ENCODE measurements around the gene GLB1L3. TPM values are rescaled to one million over a fixed set of nuclear protein-coding genes. Genes with fewer than 3 reads are reported as not detected.

The GLB1L3 gene
- polyA plus RNA-seq, 1 experiment = not detected

DNA sequence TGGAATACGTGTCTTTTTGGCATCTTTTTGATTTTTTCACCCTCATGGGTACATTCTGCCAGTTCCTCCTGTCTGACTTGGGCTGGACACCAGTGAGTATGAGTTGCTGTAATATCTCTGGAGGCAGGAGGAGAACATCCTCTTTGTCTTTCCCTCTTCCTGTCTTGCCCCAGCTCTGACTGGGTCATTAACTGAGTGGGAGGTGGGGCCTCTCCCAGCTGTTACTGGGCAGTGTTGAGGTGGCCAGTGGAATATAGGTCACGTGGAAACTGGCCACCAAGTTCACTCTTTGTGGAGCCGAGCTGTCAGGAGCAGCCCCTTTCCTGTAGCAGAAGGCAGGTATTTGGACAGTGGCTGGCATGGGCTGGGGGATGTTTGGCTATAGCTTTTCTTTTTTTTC lies 57.8 kb downstream of the GLB1L3 start:
- Histone ChIP-seq H3K36me3 (ENCODE audit: control insufficient read depth, insufficient read depth, low read length) (no peaks in the 10 kb centered on the region), H3K27me3 (ENCODE audit: control insufficient read depth, insufficient read depth, low read length) (peaks cover 5% of the 10 kb centered on the region), H3K4me3 (ENCODE audit: low read depth, low read length) (no peak overlapping the region)
- no peak for DNase-seq (ENCODE audit: low read depth)
- TF ChIP-seq, protein P1, sequence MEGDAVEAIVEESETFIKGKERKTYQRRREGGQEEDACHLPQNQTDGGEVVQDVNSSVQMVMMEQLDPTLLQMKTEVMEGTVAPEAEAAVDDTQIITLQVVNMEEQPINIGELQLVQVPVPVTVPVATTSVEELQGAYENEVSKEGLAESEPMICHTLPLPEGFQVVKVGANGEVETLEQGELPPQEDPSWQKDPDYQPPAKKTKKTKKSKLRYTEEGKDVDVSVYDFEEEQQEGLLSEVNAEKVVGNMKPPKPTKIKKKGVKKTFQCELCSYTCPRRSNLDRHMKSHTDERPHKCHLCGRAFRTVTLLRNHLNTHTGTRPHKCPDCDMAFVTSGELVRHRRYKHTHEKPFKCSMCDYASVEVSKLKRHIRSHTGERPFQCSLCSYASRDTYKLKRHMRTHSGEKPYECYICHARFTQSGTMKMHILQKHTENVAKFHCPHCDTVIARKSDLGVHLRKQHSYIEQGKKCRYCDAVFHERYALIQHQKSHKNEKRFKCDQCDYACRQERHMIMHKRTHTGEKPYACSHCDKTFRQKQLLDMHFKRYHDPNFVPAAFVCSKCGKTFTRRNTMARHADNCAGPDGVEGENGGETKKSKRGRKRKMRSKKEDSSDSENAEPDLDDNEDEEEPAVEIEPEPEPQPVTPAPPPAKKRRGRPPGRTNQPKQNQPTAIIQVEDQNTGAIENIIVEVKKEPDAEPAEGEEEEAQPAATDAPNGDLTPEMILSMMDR (IDR thresholded peaks at IDR 0.05; ENCODE audit: insufficient read depth, low read depth, low read length) = no peak
- POLR2A ChIA-PET = no interaction called here
- CTCF ChIA-PET = interaction anchor here (1.0 kb wide), 1 partner anchor 11 kb away, joined by 3 read pairs; no protein-coding TSS in a partner anchor

DNA sequence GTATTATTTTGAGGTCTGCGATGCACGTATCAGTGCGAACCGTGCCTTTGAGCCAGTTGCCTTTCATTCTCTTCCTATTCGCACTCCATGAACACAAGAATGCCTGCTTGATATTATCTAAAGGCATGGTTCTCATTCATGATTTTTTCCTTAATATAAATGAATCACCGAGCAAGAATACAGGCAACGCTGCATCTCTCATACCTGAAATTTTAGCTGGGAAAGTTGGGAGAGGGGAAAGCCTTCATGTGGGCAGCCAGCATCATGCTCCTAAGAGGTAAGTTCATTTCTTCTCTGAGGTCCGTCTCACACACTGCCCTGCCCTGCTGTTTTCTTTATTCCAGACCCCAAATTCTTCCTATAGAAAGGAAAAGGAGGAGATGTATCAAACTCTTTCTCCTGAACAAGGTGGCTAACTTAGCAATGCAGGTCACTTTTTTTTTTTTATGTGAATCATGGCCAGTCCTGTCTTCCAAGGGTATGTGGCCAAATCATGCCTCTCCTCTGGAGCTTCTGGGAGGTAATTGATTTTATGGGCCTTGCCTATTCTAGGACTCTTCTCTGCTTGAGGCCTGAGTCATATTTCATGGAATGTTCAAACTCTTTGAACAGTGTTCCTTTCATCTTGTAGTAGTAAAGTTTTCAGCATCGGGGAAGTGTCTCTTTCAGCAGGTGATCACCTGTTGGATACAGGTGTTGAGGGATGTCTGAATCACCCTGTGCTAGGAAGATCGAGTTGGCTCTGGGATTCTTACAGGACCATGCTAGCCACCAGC lies 58.8 kb downstream of the GLB1L3 start:
- H3K36me3 ChIP-seq (ENCODE audit: control insufficient read depth, insufficient read depth, low read length) = no peaks in the 10 kb centered on the region
- TF ChIP-seq, protein P1 (IDR thresholded peaks at IDR 0.05; ENCODE audit: insufficient read depth, low read depth, low read length) = no peak
- H3K4me3 ChIP-seq (ENCODE audit: low read depth, low read length) = no peak overlapping the region
- ChIA-PET CTCF (no interaction called here), POLR2A (no interaction called here)
- peaks cover 5% of the 10 kb centered on the region for H3K27me3 ChIP-seq (ENCODE audit: control insufficient read depth, insufficient read depth, low read length)
- DNase-seq (ENCODE audit: low read depth) = no peak

DNA sequence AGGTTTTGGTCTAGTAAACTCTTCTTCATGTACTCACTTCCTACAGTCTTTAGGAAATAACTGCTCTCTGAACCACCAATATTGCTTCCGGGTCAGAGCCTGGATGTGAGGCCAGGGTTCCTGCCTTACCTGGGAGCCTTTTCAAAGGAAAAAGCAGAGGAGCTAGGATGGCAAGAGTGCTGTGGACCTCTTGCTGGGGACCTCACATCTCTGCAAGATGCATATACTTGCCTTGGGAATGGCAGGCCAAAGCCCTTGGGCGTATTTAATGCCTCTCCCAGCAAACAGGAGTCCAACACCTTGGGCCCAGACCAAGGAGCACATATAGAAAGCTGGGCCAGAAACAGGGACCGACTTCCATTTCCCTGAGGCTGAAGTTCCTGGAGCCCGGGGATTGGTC lies 60.9 kb downstream of the GLB1L3 start:
- CTCF ChIA-PET = no interaction called here
- TF ChIP-seq, protein P1 (IDR thresholded peaks at IDR 0.05; ENCODE audit: insufficient read depth, low read depth, low read length) = no peak
- no peak for DNase-seq (ENCODE audit: low read depth)

GRCh38 chr11:134338068-134338467 lies 61.9 kb downstream of the GLB1L3 start:
- Histone ChIP-seq H3K4me3 (ENCODE audit: low read depth, low read length) (no peak overlapping the region), H3K27me3 (ENCODE audit: control insufficient read depth, insufficient read depth, low read length) (peaks cover 2% of the 10 kb centered on the region; the same call in 1 of the 2 replicates), H3K36me3 (ENCODE audit: control insufficient read depth, insufficient read depth, low read length) (no peaks in the 10 kb centered on the region)
- CTCF ChIA-PET = no interaction called here
- DNase-seq (ENCODE audit: low read depth) = no peak
- TF ChIP-seq, protein P1 (IDR thresholded peaks at IDR 0.05; ENCODE audit: insufficient read depth, low read depth, low read length) = no peak
- POLR2A ChIA-PET = no interaction called here

More for the DNA sequence above, 60.9 kb downstream of the GLB1L3 start:
- H3K36me3 ChIP-seq (ENCODE audit: control insufficient read depth, insufficient read depth, low read length) = no peaks in the 10 kb centered on the region
- POLR2A ChIA-PET = no interaction called here
- no peak overlapping the region for H3K4me3 ChIP-seq (ENCODE audit: low read depth, low read length)
- peaks cover 3% of the 10 kb centered on the region for H3K27me3 ChIP-seq (ENCODE audit: control insufficient read depth, insufficient read depth, low read length)

DNA sequence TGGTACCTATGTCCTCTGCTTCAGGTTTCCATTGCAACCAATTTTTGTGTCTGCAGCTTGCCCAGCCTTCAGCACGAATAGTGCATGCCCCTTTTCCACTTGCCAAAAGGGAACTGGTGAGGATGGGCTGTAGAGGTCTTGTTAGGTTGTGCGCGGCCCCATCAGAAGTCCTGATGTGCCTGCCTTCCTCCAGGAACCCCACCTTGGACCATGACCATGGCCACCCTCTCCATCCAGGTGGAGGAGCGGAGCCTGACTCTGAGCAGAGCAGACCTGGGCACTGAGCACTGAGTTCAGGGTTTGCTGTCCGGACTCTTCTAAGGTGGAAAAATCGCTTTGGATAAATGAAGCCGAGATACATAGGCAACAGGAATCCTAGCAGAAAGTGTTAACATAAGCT lies 62.5 kb downstream of the GLB1L3 start:
- H3K36me3 ChIP-seq (ENCODE audit: control insufficient read depth, insufficient read depth, low read length) = no peaks in the 10 kb centered on the region
- CTCF ChIA-PET = no interaction called here
- no peak overlapping the region for H3K4me3 ChIP-seq (ENCODE audit: low read depth, low read length)
- no peaks in the 10 kb centered on the region for H3K27me3 ChIP-seq (ENCODE audit: control insufficient read depth, insufficient read depth, low read length)
- TF ChIP-seq, protein P1 (IDR thresholded peaks at IDR 0.05; ENCODE audit: insufficient read depth, low read depth, low read length) = no peak
- no peak for DNase-seq (ENCODE audit: low read depth)
- POLR2A ChIA-PET = no interaction called here
